HCT116 (cell line): ENCODE measurements around the gene CD74. TPM values are rescaled to one million over a fixed set of nuclear protein-coding genes. Genes with fewer than 3 reads are reported as not detected.

Experiments
- ATAC-seq: fragments of 200-7000 bp; cut with Tn5 transposase; 2 replicates; pipeline ENCODE4 v1.9.1; 2020; ENCODE audit warnings: mild to moderate bottlenecking, moderate library complexity
- BruUV-seq: library from RNA; stranded (reverse); fragments of 400-500 nt; replicated peaks from 2 replicates; lab custom pipeline; 2021; lab: Mats Ljungman, UMichigan
- CTCF ChIA-PET: fragments of 300-600 bp; sonication (Branson Sonifier 250); formaldehyde crosslinking; loops from one replicate; lab custom pipeline; 2021; ENCODE audit warnings: antibody characterized with exemption; lab: Charles Lee
- POLR2A ChIA-PET: fragments of 300-600, 350-600 bp; sonication (Branson Sonifier 250); formaldehyde crosslinking; loops from one replicate; lab custom pipeline; 2021; ENCODE audit warnings: antibody characterized with exemption; lab: Charles Lee
- RAD21 ChIA-PET, 2 experiments: fragments of 300-600 bp; sonication (Branson Sonifier 250); formaldehyde crosslinking; loops; one replicate each; lab custom pipeline; 2023; ENCODE audit warnings: low total read pairs in 2 of 2; ENCODE audit not compliant: uncharacterized antibody in 2 of 2, unreplicated experiment in 2 of 2, low non-redundant PET in 1 of 2; lab: Charles Lee
- DNase-seq: peaks from one replicate; pipeline ENCODE4 v3.0.0-alpha.2; 2010; ENCODE audit warnings: low read depth, low spot score
- H2AFZ ChIP-seq: fragments of 200-600 bp; shearing (Covaris generic), sonication (generic); 2 replicates; pipeline ENCODE4 v1.6.1; 2017; ENCODE audit warnings: low read depth, mixed run types, mixed read lengths, antibody characterized with exemption, low read length; ENCODE audit not compliant: poor library complexity, severe bottlenecking
- H3K27ac ChIP-seq: 2 replicates; pipeline ENCODE4 v1.5.1; 2012; ENCODE audit warnings: low read depth, low read length
- H3K27me3 ChIP-seq: fragments of 200-600 bp; sonication (generic); 2 replicates; pipeline ENCODE4 v1.6.1; 2016; ENCODE audit warnings: mixed run types, low read length, mixed read lengths; ENCODE audit not compliant: insufficient read depth
- H3K36me3 ChIP-seq, 2 experiments: fragments of 200-500 bp in 1 of 2; fragments of 200-600 bp in 1 of 2; sonication (Bioruptor generic) in 1 of 2; sonication (generic) in 1 of 2; 2 replicates each; pipeline versions ENCODE4 v1.5.1 to v1.6.1; 2014 to 2016; ENCODE audit warnings: low read length in 2 of 2, inconsistent platforms in 1 of 2, mixed read lengths in 1 of 2, mixed run types in 1 of 2; ENCODE audit not compliant: insufficient read depth in 2 of 2, control insufficient read depth in 1 of 2
- H3K4me1 ChIP-seq, 2 experiments: fragments of 200-600 bp in 1 of 2; sonication (generic) in 1 of 2; 2 replicates each; pipeline versions ENCODE4 v1.5.1 to v1.6.1; 2012 to 2017; ENCODE audit warnings: low read length in 2 of 2, inconsistent platforms in 1 of 2, mild to moderate bottlenecking in 1 of 2, mixed read lengths in 1 of 2, mixed run types in 1 of 2, moderate library complexity in 1 of 2; ENCODE audit not compliant: insufficient read depth in 2 of 2, control insufficient read depth in 1 of 2
- H3K4me2 ChIP-seq: fragments of 200-600 bp; sonication (generic); 2 replicates; pipeline ENCODE4 v1.6.1; 2017; ENCODE audit warnings: mixed run types, low read length, mixed read lengths
- H3K4me3 ChIP-seq, 2 experiments: fragments of 200-600 bp in 1 of 2; sonication (generic) in 1 of 2; replicated peaks in 1 of 2; 2 replicates each; pipeline ENCODE4 v1.5.1; 2011 to 2016; ENCODE audit warnings: low read length in 2 of 2, control low read depth in 1 of 2, low read depth in 1 of 2, mild to moderate bottlenecking in 1 of 2, mixed read lengths in 1 of 2, mixed run types in 1 of 2
- H3K79me2 ChIP-seq: fragments of 200-600 bp; sonication (generic); 2 replicates; pipeline ENCODE4 v1.6.1; 2017; ENCODE audit warnings: mild to moderate bottlenecking, mixed run types, low read length, moderate library complexity, mixed read lengths; ENCODE audit not compliant: insufficient read depth
- H3K9ac ChIP-seq: fragments of 200-600 bp; sonication (generic); 2 replicates; pipeline ENCODE4 v1.6.1; 2016; ENCODE audit warnings: low read length, mixed read lengths
- H3K9me2 ChIP-seq: fragments of 200-600 bp; sonication (generic), shearing (Covaris generic); 2 replicates; pipeline ENCODE4 v1.6.1; 2017; ENCODE audit warnings: mixed run types, mild to moderate bottlenecking, moderate library complexity; ENCODE audit not compliant: insufficient read depth
- H3K9me3 ChIP-seq, 2 experiments: fragments of 200-500 bp in 1 of 2; fragments of 200-600 bp in 1 of 2; sonication (Bioruptor generic) in 1 of 2; sonication (generic) in 1 of 2; 2 replicates each; pipeline ENCODE4 v1.6.1; 2014 to 2017; ENCODE audit warnings: low read length in 2 of 2, mixed read lengths in 2 of 2, inconsistent platforms in 1 of 2, low read depth in 1 of 2, mild to moderate bottlenecking in 1 of 2, mixed run types in 1 of 2, moderate library complexity in 1 of 2; ENCODE audit not compliant: control insufficient read depth in 1 of 2, insufficient read depth in 1 of 2
- H4K20me1 ChIP-seq: fragments of 200-600 bp; sonication (generic), shearing (Covaris generic); 2 replicates; pipeline ENCODE4 v1.6.1; 2017; ENCODE audit warnings: mixed run types, mild to moderate bottlenecking, moderate library complexity; ENCODE audit not compliant: insufficient read depth
- ATF3 ChIP-seq: IDR thresholded peaks from 2 replicates; pipeline ENCODE4 v1.6.1; 2012
- CEBPB ChIP-seq: IDR thresholded peaks from 2 replicates; pipeline ENCODE4 v1.6.1; 2012; ENCODE audit warnings: low read depth
- ELF1 ChIP-seq: IDR thresholded peaks from 2 replicates; pipeline ENCODE4 v1.6.1; 2012; ENCODE audit warnings: low read depth, borderline replicate concordance
- EZH2 ChIP-seq: fragments of 200-600 bp; sonication (generic); IDR thresholded peaks from 2 replicates; pipeline ENCODE4 v1.6.1; 2017; ENCODE audit warnings: antibody characterized with exemption, mixed run types
- FOSL1 ChIP-seq: IDR thresholded peaks from 2 replicates; pipeline ENCODE4 v1.6.1; 2012; ENCODE audit warnings: low read depth
- JUND ChIP-seq: IDR thresholded peaks from 2 replicates; pipeline ENCODE4 v1.6.1; 2012
- MAX ChIP-seq: IDR thresholded peaks from 2 replicates; pipeline ENCODE4 v1.6.1; 2012
- RAD21 ChIP-seq: IDR thresholded peaks from 2 replicates; pipeline ENCODE4 v1.6.1; 2012; ENCODE audit warnings: low read depth, mild to moderate bottlenecking
- REST ChIP-seq: IDR thresholded peaks from 2 replicates; pipeline ENCODE4 v1.6.1; 2012; ENCODE audit warnings: low read depth
- SIN3A ChIP-seq: IDR thresholded peaks from 2 replicates; pipeline ENCODE4 v1.6.1; 2012; ENCODE audit warnings: low read depth
- SP1 ChIP-seq: IDR thresholded peaks from 2 replicates; pipeline ENCODE4 v1.6.1; 2012; ENCODE audit warnings: low read depth
- SRF ChIP-seq: IDR thresholded peaks from 2 replicates; pipeline ENCODE4 v1.6.1; 2012; ENCODE audit warnings: low read depth
- TCF7L2 ChIP-seq: IDR thresholded peaks from 2 replicates; pipeline ENCODE4 v1.7.0; 2011; ENCODE audit warnings: borderline replicate concordance, inconsistent platforms; ENCODE audit not compliant: insufficient read depth, insufficient read length; ENCODE audit errors: extremely low read depth
- YY1 ChIP-seq: IDR thresholded peaks from 2 replicates; pipeline ENCODE4 v1.6.1; 2011; ENCODE audit warnings: low read length, low read depth, moderate library complexity, mild to moderate bottlenecking; ENCODE audit not compliant: insufficient replicate concordance; ENCODE audit errors: extremely low read depth
- ZBTB33 ChIP-seq: IDR thresholded peaks from 2 replicates; pipeline ENCODE4 v1.6.1; 2011; ENCODE audit warnings: mild to moderate bottlenecking, low read length, moderate library complexity; ENCODE audit not compliant: insufficient replicate concordance; ENCODE audit errors: extremely low read depth
- ZFX ChIP-seq: fragments of 450-650 bp; IDR thresholded peaks from 2 replicates; pipeline ENCODE4 v1.6.1; 2017
- ZNF274 ChIP-seq: fragments of 200-500 bp; sonication (Bioruptor generic); IDR thresholded peaks from 2 replicates; pipeline ENCODE4 v1.6.1; 2014; ENCODE audit warnings: mild to moderate bottlenecking, low read depth, low read length, inconsistent platforms
- intact Hi-C: fragments of 100-400 bp; cut with micrococcal nuclease; formaldehyde crosslinking; loops from 2 replicates; pipeline ENCODE4 v1.10.0; 2022
- total RNA-seq: library from RNA; stranded (reverse); gene quantifications from one replicate; pipeline ENCODE4 v1.2.1, GENCODE V29; 2021; ENCODE audit not compliant: unreplicated experiment

The CD74 gene
- total RNA-seq, 1 experiment from 2014 or later, result 8.9 TPM

- DNase-seq (no peak), ATAC-seq (peak; percentile 26)
- ChIA-PET CTCF (no interaction called here), POLR2A (no interaction called here), RAD21 (no interaction called here)
- peaks cover 40% of the 10 kb centered on the region for H3K79me2 ChIP-seq
- H4K20me1 ChIP-seq, result peaks cover 26% of the 10 kb centered on the region; the same call in 1 of the 2 replicates
- intact Hi-C loops, result no loop called here
- no peak overlapping the region for H2AFZ ChIP-seq
- TF ChIP-seq SP1 (no peak), REST (no peak), JUND (no peak), CEBPB (no peak), ZNF274 (no peak), SIN3A (no peak), SRF (no peak), EZH2 (no peak), ZBTB33 (no peak), MAX (no peak), ZFX (no peak), FOSL1 (no peak), YY1 (no peak), ATF3 (no peak), ELF1 (no peak), RAD21 (no peak), TCF7L2 (no peak)
- H3K9ac ChIP-seq, result no peak overlapping the region
- no peak overlapping the region for H3K4me3 ChIP-seq
- no peaks in the 10 kb centered on the region for H3K27me3 ChIP-seq
- no peaks in the 10 kb centered on the region for H3K9me3 ChIP-seq
- H3K9me2 ChIP-seq, result no peaks in the 10 kb centered on the region
- H3K4me2 ChIP-seq, result no peak overlapping the region
- no TSS peak for BruUV-seq
- H3K27ac ChIP-seq, result no peak overlapping the region; the same call in 1 of the 2 replicates
- peaks cover 3 to 37% of the 10 kb centered on the region in 2 experiments; a peak in 3 of 4 replicates for H3K4me1 ChIP-seq
- H3K36me3 ChIP-seq, result peaks cover 36 to 56% of the 10 kb centered on the region in 2 experiments
Observed at GRCh38 chr5:150443242-150444075, 30.7 kb upstream of the CD74 start.
